Endometrial microvascular endothelial cells (primary cell): ENCODE results near the gene GDI1. TPM values are rescaled to one million over a fixed set of nuclear protein-coding genes. Genes with fewer than 3 reads are reported as not detected.

ENCODE experiments used
- in situ Hi-C: cut with HindIII; loops from 2 replicates; pipeline ENCODE4 v1.10.0; 2017; ENCODE audit warnings: low sequenced_read_pairs, low pct_unique_long_range_greater_than_20kb; ENCODE audit errors: inconsistent ontology term
- total RNA-seq: library from RNA; depleted of rRNA; stranded (reverse); fragments of >200 nt; gene quantifications from one replicate; pipeline ENCODE4 v1.2.3, GENCODE V29; 2015; ENCODE audit errors: inconsistent ontology term

GDI1 gene
- total RNA-seq, 1 donor from 2014 or later: 110 TPM

DNA sequence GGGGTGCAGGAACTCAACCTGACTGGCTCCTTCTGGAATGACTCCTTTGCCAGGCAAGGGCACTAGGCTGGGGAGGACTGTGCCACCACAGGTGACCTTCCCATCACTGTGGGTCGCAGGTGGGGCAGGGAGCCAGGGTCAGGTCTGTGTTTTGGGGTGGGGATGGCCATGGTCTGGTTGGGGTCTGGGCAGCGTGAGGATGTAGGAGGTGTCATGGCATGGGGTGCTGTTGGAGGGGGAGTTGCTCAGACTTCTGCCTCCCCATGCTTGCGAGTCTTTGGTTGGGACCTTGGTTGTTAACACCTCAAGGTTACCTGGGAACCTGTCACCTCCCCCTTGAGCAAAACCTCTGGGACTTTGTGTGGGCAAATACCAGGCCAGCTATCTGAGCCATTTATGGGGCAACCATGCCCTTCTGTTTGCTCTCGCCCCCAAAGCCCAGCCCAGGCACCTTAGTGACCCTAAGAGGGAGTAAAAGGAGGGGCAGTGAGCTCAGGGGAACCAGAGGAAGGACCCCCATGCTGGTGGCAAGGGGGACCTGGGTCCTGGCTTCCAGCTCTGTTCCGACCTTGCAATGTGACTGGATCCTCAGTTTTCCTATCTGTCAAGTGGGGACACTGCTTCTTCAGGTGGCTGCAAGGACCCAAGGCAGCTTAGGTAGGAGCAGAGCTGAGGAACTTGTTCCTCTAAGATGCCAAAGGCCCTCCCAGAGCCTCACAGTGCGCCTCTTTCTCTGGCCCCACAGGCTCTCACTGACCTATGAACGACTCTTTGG, 2.4 kb upstream of the GDI1 start:
- in situ Hi-C loops: no loop called here

DNA sequence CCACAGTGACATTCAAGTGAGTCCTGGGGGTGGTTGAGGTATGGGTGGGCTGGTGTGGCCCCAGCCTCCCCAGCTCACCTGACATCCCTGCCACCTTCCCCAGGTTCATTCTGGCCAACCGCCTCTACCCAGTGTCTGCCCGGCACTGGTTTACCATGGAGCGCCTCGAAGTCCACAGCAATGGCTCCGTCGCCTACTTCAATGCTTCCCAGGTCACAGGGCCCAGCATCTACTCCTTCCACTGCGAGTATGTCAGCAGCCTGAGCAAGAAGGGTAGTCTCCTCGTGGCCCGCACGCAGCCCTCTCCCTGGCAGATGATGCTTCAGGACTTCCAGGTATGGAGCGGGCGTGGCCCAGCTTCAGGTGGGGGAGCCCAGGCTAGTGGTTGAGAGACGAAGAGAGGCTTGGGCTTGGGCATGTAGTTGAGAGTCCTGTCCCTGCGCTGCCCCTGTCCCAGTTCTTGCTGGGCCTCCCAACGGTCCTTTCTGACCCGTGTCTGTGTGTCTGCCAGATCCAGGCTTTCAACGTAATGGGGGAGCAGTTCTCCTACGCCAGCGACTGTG, 1.7 kb upstream of the GDI1 start:
- in situ Hi-C loops: no loop called here

DNA sequence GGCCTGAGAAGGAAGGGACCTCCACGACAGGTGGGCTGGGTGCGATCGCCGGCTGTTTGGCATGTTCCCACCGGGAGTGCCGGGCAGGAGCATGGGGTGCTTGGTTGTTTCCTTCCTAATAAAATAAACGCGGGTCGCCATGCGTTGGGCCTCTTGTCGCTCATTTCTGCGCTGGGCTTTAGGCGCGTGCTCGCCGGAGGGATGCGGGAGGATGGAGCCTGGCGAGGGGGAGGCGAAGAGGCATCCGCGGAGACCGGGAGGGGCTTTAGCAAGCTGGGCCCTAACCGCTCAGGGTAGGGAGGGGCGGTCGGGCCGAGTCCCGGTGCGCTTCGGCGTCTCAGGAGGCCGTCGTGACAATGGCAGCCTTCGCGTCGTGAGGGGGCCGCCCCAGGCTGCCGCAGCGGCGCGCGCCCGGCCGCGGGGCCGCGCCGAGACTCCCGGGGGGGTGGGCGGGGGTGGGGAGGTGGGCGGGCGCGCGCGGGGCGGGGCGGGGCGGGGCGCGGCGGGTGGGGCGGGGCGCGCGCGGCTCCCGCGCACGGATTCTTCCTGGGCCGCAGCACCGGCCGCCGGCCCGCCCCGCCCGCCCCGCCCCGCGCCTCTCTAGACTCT, 476 bp upstream of the GDI1 start:
- in situ Hi-C loops: no loop called here

DNA sequence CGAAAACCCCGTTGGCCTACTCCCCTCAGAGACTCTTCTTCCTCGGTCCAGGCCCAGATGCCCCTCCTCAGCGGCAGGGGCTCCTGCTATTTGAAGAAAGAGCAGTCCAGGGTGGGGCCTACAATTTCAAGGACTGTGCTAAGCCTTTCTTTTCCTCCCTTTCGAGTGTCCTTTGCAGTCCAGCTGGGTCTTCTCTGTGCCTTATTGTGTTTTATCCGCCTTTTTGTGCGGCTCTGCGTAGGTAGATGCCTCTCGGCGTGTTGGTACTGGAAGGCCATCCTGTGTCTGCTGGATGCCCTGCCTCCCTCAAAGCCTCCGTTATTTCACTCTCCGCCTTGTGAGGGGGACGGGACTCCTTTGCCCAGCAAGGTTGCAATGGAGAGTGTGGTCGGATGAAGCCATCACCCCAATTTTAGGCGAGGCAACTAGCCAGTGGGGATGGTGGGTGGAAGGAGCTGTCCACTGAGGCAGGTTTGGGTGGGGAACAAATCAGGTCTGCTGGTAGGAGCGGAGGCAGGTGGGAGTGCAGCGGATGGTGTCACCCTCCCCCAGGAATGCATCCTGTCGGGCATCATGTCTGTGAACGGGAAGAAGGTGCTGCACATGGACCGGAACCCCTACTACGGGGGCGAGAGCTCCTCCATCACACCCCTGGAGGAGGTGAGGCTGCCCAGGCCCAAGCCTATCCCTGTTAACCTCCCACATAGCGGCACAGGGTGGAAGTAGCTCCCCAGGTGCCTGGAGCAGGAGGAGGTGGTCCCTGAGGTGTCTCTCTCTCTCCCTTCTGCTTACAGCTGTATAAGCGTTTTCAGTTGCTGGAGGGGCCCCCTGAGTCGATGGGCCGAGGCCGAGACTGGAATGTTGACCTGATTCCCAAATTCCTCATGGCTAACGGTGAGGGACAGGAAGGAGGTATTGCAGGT, 1.3 kb downstream of the GDI1 start:
- in situ Hi-C loops: no loop called here

DNA sequence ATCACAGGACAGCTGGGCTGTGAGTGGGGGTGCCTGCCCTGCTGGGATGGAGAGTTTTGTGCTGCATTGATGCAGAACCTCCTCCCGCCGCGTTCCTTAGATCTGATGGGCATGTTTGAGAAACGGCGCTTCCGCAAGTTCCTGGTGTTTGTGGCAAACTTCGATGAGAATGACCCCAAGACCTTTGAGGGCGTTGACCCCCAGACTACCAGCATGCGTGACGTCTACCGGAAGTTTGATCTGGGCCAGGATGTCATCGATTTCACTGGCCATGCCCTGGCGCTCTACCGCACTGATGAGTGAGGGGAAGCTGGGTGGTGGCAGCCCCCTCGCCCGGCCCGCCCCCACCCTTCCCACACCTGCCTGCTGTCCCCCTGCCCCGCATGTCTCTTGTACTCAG, 2.9 kb downstream of the GDI1 start:
- in situ Hi-C loops: no loop called here

DNA sequence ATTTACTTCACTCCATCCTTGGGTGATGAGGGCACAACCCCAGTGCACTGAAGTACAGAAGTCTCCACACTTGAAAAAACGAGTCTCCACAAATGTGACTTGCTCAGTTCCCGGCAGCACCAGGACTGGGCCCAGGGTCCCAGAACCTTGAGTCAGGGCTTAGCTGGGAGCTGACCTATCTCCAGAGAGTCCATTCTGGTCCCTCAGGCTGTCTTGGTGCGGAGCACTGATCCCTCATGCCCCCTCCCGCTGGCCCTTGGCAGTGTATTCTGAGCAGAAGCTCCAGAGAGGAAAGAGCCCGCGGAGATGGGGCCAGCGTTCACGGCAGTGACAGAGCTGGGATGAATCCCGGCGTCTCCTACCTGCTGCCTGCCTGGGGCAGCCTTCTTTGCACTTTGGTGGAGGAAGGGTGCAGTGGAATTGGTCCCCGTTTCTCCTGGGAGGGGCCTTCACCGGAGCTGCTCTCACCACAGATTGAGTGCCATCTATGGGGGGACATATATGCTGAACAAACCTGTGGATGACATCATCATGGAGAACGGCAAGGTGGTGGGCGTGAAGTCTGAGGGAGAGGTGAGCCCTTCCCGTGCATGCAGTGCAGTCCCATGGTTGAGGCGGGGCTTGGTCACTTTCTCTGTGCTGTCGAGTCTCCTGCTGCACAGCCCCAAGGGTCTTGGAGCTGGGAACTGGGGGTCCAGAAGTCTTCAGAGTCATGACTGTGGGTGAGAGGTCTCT, 3.8 kb downstream of the GDI1 start:
- in situ Hi-C loops: no loop called here

DNA sequence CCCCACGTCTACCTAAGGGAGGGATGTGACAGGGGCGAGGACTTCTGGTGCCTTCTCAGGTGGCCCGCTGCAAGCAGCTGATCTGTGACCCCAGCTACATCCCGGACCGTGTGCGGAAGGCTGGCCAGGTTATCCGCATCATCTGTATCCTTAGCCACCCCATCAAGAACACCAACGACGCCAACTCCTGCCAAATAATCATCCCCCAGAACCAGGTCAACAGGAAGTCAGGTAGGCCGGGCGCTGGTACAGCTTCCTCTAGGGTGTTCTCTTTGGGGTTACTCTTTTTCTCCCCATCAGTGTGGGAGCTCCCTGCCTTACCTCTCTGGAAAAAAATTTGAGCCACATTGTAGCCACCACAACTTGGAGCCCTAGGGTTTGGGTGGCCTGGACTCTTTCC, 4.6 kb downstream of the GDI1 start:
- in situ Hi-C loops: no loop called here

DNA sequence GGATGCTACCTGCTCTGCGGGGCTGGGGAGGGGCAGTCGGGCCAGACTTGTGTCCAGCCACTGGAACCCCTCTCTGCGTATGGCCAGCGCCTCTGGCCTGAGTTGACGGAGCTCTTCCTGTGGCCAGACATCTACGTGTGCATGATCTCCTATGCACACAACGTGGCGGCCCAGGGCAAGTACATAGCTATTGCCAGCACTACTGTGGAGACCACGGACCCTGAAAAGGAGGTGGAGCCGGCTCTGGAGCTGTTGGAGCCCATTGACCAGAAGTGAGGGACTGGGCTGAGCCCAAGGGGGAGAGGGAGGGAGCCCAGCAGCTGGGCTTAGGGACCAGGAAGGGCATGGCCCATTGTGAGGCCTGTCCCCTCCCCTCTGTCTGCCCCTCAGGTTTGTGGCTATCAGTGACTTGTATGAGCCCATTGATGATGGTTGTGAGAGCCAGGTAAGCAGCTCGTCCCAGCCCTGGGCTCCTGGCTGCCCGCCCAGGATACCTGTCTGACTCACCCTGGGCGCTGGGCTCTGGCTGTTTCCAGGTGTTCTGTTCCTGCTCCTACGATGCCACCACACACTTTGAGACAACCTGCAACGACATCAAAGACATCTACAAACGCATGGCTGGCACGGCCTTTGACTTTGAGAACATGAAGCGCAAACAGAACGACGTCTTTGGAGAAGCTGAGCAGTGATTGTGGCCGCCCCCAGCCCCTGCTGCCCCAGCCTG, 5.2 kb downstream of the GDI1 start:
- in situ Hi-C loops: no loop called here

DNA sequence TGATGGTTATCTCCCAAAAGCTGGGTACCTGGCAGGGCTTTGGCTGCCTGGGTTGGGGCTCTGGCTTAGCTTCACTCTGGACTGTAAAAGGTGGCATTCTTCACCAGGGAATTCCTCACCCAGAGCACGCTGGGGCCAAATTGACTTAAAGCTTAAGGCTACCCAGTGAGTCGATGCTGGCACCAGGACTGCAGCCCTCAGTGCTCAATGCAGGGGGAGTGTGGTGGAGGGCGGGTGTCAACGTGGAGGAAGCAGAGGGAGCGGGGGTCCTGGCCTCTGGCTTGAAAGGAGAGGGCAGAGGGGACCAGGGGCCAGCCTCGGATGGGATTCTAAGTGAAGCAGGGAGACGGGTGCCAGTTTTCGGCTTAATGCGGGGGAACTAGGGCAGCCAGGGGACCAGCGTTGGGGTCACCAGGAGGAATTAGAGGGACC, 6.5 kb downstream of the GDI1 start:
- in situ Hi-C loops: no loop called here

DNA sequence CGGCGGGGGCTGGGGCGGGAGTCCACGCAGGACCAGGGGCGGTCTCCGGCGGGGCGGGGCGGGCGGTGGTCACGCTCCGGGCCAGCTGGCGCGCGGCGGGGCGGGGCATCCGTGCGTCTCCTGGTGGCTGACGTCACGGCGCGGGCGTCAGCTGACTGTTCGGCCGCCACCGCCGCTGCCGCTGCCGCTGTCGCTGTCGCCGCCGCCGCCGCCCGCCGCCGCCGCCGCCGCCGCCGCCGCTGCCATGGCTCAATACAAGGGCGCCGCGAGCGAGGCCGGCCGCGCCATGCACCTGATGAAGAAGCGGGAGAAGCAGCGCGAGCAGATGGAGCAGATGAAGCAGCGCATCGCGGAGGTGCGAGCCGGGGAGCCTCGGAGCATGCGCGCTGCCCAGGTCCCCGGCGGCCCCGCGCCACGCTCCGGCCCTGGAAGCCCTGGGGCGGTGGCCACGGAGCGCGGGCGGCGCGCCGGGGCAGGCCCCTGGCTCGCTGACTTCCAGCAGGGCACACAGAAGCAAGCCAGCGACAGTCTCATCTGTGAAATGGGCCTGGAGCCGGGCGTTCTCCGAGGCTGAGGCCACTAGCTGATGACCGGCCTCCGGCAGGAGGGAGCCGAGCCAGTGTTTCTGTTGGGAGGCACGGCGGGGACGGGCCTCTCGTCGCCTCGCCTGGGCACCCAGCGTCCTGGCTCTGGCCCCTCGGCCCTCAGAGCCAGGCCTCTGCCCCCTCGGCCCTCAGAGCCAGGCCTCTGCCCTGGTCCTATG, 7.2 kb downstream of the GDI1 start, which contains the start of gene FAM50A:
FAM50A (plus strand) TSS at position 150 of the 763 bp plus-strand sequence; CDS start at position 245, 95 bp downstream.
- in situ Hi-C loops: no loop called here

DNA sequence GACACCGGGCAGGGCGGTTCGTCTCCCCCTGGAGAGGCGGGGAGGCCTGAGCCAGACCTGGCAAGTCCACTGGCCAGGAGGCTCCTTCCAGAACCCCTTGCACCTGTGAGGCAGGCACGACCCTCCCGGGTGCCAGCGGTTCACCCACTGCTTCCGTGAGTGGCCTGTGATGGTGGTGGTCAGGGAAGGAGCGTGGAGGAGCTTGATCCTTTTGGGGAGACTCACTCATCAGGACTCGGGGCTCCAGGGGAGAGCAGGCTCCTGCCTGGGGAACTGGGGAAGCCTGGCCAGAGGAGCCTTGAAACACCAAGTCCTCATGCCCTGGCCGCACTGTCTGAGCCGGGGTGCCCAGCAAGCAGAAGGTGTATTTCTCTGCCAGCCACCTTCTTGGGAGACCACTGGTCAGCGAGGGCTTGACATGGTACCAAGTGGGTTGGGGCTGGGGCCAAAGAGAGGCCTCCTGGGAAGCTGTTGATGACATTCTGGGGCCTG, 7.8 kb downstream of the GDI1 start:
- in situ Hi-C loops: no loop called here

DNA sequence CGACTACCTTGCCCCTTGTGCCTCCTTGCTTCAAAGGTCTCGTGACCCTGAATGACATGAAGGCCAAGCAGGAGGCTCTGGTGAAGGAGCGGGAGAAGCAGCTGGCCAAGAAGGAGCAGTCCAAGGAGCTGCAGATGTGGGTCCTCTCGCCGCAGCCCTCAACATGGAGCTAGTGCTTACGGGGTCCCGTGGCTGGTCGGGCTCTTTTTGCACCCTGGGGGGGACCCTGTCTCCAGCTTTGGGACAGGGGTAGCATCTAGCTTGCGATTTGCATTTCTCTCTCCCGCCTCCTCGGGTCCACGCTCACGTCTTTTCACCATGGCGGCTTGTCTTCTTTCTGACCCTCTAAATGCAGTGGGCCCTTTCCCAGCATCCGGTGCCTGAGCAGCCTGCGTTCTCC, 8.8 kb downstream of the GDI1 start:
- in situ Hi-C loops: no loop called here

DNA sequence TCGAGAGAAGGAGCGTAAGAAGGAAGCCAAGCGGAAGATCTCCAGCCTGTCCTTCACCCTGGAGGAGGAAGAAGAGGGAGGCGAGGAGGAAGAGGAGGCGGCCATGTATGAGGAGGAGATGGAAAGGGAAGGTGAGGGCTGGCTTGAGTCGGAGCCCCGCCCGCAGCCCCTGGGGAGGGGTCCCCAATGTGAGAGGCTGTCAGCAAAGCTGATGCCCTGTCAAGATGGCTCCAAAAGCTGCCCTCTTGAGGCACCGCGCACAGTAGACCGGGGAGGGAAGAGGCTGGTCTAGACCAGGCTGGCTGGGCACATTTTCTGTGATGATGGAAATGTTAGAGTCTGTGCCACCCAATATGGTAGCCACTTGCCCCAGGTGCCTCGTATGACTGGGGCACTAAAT, 9.5 kb downstream of the GDI1 start:
- in situ Hi-C loops: no loop called here

DNA sequence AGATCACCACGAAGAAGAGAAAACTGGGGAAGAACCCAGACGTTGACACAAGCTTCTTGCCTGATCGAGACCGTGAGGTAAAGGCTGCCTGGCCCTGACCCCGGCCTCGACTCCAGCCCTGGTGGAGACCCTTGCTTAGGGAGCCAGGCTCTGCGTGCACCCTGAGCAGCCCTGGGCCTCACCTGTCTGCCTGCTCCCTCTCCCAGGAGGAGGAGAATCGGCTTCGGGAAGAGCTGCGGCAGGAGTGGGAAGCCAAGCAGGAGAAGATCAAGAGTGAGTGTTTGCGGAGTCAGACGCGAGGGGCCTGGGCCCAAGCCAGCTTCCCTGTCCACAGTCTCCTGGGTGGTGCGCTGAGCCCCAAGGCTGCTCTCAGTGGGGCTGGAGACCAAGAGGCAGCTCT, 11.5 kb downstream of the GDI1 start:
- in situ Hi-C loops: no loop called here

DNA sequence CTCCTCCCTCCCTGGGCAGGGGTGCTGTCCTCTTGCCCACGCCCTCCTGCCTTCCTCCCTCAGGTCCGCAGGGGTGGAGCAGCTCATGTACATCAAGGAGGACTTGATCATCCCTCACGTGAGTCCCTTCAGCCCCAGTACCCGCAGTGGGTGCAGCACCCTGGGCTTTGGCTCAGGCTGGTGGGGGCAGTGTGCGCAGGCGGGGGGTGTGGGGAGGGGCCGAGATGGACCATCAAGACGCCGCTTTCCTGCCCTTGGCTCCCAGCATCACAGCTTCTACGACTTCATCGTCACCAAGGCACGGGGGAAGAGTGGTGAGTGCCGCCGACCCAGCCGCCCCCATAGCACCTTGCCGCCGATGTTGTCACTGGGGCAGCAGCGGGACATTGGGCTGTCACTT, 12.7 kb downstream of the GDI1 start:
- in situ Hi-C loops: no loop called here

DNA sequence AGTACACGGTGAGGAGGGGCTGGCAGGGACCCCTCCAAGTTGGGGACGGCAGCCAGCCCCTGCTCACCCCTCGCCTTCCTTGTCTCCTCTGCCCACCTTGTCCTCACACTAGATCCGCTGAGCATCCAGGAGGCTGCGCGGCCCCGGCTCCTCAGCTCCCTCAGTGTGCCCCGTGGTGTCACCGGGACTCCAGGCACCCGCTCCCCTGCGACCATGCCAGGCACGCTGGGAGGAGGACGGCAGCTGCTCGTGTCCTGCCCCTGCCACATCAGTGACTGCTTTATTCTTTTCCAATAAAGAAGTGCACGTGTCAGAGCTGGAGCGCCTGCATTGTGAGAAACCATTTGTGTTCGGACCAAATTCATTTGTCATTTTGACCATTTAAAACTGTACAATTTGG, 13.4 kb downstream of the GDI1 start:
- in situ Hi-C loops: no loop called here

DNA sequence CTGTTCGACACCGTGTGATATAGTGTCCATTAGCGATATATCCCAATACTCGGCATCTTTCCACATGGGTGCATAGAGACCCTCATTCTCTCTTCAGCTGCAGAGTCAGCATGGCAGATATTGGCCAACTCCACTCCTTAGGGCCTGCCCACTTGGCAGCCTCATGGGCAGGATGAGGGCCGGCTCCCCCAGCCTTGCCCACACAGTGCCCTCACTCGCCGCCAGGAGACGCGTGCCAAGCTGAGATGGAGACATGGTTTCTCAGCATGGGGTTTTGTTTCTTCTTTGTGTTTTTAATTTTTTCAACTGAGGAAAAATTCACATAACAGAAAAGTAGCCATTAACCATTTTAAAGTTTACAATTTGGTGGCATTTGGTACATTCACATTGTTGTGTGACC, 15.9 kb downstream of the GDI1 start:
- in situ Hi-C loops: no loop called here
